Left ventricle myocardium inferior (tissue), 1 donor: Measurements from ENCODE around the gene FADS3. TPM values are rescaled to one million over a fixed set of nuclear protein-coding genes. Genes with fewer than 3 reads are reported as not detected.

Experiments
- DNase-seq: peaks from one replicate; pipeline ENCODE4 v3.0.0-alpha.2; 2020
- H3K27ac ChIP-seq: fragments of 200-600 bp; replicated peaks from 2 replicates; pipeline ENCODE4 v1.8.0; 2021
- H3K27me3 ChIP-seq: fragments of 200-600 bp; 2 replicates; pipeline ENCODE4 v1.8.0; 2021; ENCODE audit warnings: low read depth
- H3K36me3 ChIP-seq: fragments of 200-600 bp; 2 replicates; pipeline ENCODE4 v1.8.0; 2021
- H3K4me1 ChIP-seq: fragments of 200-600 bp; 2 replicates; pipeline ENCODE4 v1.8.0; 2021
- H3K4me3 ChIP-seq: fragments of 200-600 bp; 2 replicates; pipeline ENCODE4 v1.8.0; 2021; ENCODE audit warnings: mild to moderate bottlenecking, moderate library complexity
- H3K9me3 ChIP-seq: fragments of 200-600 bp; replicated peaks from 2 replicates; pipeline ENCODE4 v1.8.0; 2021
- CTCF ChIP-seq: fragments of 200-600 bp; IDR thresholded peaks from 2 replicates; pipeline ENCODE4 v1.8.0; 2021; ENCODE audit warnings: antibody characterized with exemption, mild to moderate bottlenecking, borderline replicate concordance
- intact Hi-C: fragments of 100-400 bp; cut with micrococcal nuclease; formaldehyde crosslinking; loops from one replicate; pipeline ENCODE4 v1.11.0; 2022
- total RNA-seq: library from RNA; stranded (reverse); fragmentation: NEBNext Ultra II Directional; extraction: Animal tissue kit (Norgen Biotek cat#: 25700); gene quantifications from one replicate; pipeline ENCODE4 v1.2.1, GENCODE V29; 2021
- donor health status: DM: no; HTN: yes; CAD: no; lungs with severe emphysema.

The FADS3 gene
- total RNA-seq, 1 donor from 2014 or later, result 65.5 TPM

- H3K4me3 ChIP-seq, result no peak overlapping the region
- H3K27ac ChIP-seq, result no peak overlapping the region
- intact Hi-C loops, result no loop called here
- peaks cover 25% of the 10 kb centered on the region for H3K36me3 ChIP-seq
- DNase-seq, result no peak
- TF ChIP-seq CTCF, result no peak
- peaks cover 25% of the 10 kb centered on the region for H3K4me1 ChIP-seq
- H3K27me3 ChIP-seq, result no peaks in the 10 kb centered on the region
- H3K9me3 ChIP-seq, result no peaks in the 10 kb centered on the region
These were observed 44.9 kb downstream of the FADS3 start for GRCh38 chr11:61846362-61847020.

- Histone ChIP-seq H3K36me3 (peaks cover 34% of the 10 kb centered on the region), H3K4me3 (no peak overlapping the region), H3K27ac (no peak overlapping the region), H3K4me1 (peaks cover 18% of the 10 kb centered on the region), H3K9me3 (no peaks in the 10 kb centered on the region), H3K27me3 (no peaks in the 10 kb centered on the region)
- no peak for DNase-seq
- intact Hi-C loops, result no loop called here
- TF ChIP-seq CTCF, result no peak
These were observed 46.3 kb downstream of the FADS3 start for GRCh38 chr11:61844909-61845565.

GRCh38 chr11:61842528-61842820 is 48.9 kb downstream of the FADS3 start:
- Histone ChIP-seq H3K27ac (peak overlapping the region; percentile 75), H3K4me3 (peak overlapping the region; percentile 34), H3K4me1 (peaks cover 18% of the 10 kb centered on the region), H3K36me3 (peaks cover 16% of the 10 kb centered on the region), H3K9me3 (no peaks in the 10 kb centered on the region), H3K27me3 (no peaks in the 10 kb centered on the region)
- intact Hi-C loops, result no loop called here
- TF ChIP-seq CTCF, result no peak
- DNase-seq, result no peak

GRCh38 chr11:61841636-61842527 is 49.5 kb downstream of the FADS3 start:
- intact Hi-C loops, result no loop called here
- TF ChIP-seq CTCF, result no peak
- Histone ChIP-seq H3K9me3 (no peaks in the 10 kb centered on the region), H3K36me3 (peaks cover 16% of the 10 kb centered on the region), H3K4me1 (peaks cover 18% of the 10 kb centered on the region), H3K27ac (peak overlapping the region; percentile 75), H3K4me3 (peak overlapping the region; percentile 34), H3K27me3 (no peaks in the 10 kb centered on the region)
- no peak for DNase-seq

GRCh38 chr11:61840371-61840770 is 51.0 kb downstream of the FADS3 start:
- peaks cover 27% of the 10 kb centered on the region for H3K4me1 ChIP-seq
- no peak overlapping the region for H3K4me3 ChIP-seq
- no peaks in the 10 kb centered on the region for H3K27me3 ChIP-seq
- DNase-seq, result no peak
- intact Hi-C loops, result no loop called here
- peaks cover 16% of the 10 kb centered on the region for H3K36me3 ChIP-seq
- H3K9me3 ChIP-seq, result no peaks in the 10 kb centered on the region
- H3K27ac ChIP-seq, result no peak overlapping the region
- TF ChIP-seq CTCF, result no peak
